A549 treated with Hydrocortisone at 1 μM for 4 hours (cell line): ENCODE data around the gene MIP. TPM values are rescaled to one million over a fixed set of nuclear protein-coding genes. Genes with fewer than 3 reads are reported as not detected.

Experiments used
- total RNA-seq: library from RNA; stranded (reverse); fragments of 200-300 nt; extraction: Qiagen RNA extraction; gene quantifications from 5 replicates; pipeline ENCODE4 v1.2.3, GENCODE V29; 2022

The MIP gene
- total RNA-seq, result 0.10 to 0.22 TPM (median 0.20 TPM) in 3 of 5 replicates, not detected in the others

GRCh38 chr12:56454557-56454956 lies at the start of gene MIP:
Gene MIP (minus strand): TSS chr12:56454657. CDS start chr12:56454613, 44 bp downstream.

DNA sequence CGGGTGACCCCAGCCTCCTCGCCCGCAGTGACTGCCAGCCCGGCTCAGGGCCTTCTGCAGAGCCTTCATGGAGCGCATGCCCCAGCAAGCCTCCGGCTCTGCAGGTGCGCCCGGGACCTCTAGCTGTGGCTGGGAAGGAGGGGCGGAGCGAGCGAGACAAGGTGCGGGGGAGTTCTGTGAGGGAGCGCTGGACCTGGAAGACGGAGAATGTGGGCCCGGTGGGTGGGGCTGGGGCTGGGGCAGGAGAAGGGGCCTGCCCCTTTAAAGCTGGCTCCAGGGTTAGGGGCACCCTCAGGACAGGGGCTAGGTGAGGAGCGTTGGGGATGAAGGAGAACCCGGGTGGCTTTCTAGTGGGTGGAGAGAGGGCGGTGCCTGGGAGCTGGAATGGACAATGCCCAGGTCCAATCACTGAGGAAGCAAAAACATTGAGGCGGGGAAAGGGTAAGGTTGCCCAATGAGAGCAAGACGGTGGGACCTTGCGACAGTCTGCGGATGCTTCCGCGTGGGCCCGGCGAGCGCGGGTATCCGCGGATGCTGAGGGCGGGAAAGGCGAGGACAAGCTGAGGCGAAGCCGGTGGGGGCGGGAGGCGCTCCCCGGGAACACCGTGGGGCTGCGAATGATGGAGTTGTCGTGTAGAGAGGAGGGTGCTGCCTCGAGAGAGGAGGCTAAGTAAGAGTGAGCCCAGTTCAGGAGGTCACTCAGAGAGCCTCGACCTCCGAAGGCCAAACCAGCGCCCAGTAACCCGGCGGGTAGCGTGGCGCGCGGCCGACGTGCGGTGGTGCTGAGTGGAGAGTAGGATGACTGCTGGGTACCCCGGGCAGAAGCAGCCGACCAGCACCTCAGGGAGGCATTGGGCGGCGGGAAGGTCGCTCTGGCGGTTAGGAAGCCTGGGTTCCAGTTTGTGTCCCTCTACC lies 33.8 kb upstream of the MIP start, which contains the start of gene GLS2:
GLS2 (minus strand) TSS at position 121 of the 915 bp plus-strand sequence; CDS start at position 78, 43 bp downstream.

DNA sequence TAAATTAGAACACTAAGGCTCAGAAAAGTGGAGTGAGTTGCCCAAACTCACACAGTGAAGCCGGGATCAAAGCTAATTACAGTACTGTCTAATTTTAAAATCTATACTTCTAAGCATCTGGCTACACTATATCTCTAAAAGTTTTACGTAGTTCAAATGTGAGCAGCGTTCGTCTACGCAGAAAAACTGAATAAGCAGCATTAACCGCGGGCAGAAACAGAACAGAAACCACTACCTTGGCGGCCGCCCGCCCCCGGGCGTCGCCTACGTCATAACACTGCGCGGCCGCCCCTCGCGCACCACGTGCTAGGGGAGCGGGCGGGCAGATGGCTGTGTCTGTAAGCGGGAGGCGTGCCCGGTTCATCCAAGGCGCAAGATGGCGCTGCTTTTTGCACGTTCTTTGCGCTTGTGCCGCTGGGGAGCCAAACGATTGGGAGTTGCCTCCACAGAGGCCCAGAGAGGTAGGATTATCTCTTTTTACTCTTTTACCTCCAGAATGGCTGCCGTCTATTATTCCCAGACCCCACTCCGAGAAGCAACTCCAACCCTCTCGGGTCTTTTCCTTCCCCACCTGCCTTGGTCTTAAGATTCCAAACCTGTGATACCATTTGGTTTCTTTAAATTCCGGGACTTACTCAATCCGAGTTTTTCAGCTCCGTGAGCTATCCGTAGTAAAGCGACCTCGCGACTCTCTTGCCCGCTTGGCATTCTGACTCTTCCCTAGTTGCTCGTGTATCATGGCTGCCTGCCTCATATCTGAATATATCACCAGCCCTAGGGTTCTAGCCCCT lies 14.0 kb upstream of the MIP start, which contains the start of gene SPRYD4:
SPRYD4 (plus strand) TSS at position 363 of the 791 bp plus-strand sequence; CDS start at position 377, 14 bp downstream.

DNA sequence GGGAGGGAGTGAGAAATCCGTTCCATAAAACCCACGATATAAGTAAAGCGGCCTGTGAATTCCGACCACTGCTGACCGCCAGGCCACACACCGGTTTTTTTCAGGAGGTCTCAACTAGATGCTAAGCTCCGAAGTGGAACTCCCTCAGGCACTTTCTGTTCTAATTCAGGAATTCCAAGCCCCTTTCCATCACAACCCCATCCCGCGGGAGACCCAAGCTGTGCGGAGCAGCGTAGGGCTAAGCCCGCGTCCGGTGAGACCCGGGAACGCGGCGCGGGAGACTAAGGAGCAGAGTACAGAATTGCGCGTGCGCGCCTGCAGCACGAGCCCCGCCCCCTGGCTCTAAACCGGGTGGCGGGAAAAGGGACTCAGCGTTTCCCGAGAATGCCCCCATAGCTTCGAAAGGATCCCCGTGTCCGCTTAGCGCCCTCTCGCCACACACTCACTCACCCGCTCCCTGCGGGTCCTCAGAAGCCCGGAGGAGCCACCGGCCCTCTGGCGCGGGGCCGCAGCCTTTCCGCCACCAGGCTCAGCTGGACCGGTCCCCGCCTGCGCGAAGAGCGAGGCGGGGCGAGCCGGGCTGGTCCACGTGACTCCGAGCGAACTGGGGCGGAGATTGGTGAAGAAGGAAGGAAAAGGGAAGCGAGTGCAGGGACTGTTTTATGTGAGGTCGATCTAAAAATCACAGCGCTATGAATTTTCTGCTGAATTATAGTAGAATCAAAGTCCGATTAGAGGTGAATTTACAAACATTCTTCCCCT lies 5.4 kb downstream of the MIP start, which contains the start of gene TIMELESS:
TIMELESS (minus strand) TSS at position 567 of the 762 bp plus-strand sequence. CDS start 15,256 bp downstream, outside the sequence.

Other genes with a start within 250 kb of the MIP start
- gene RNF41, start 232.7 kb downstream of the MIP start, total RNA-seq, result 22.2 to 30.8 TPM (median 25.8 TPM) in 5 replicates
- 55.6 to 63.2 TPM (median 62.6 TPM) in 5 replicates for gene NABP2, start 230.3 kb downstream of the MIP start, total RNA-seq
- gene SLC39A5, start 224.6 kb downstream of the MIP start, total RNA-seq, result not detected in 5 replicates
- 37.4 to 45.4 TPM (median 44.6 TPM) in 5 replicates for gene ANKRD52, start 196.3 kb downstream of the MIP start, total RNA-seq
- 14.2 to 16.2 TPM (median 15.9 TPM) in 5 replicates for gene COQ10A, start 187.7 kb downstream of the MIP start, total RNA-seq
- gene CS, start 154.3 kb downstream of the MIP start, total RNA-seq, result 150 to 202 TPM (median 152 TPM) in 5 replicates
- 91.7 to 148 TPM (median 140 TPM) in 5 replicates for gene CNPY2, start 138.7 kb downstream of the MIP start, total RNA-seq
- 13.6 to 17.4 TPM (median 14.0 TPM) in 5 replicates for gene PAN2, start 120.7 kb downstream of the MIP start, total RNA-seq
- gene IL23A, start 115.8 kb downstream of the MIP start, total RNA-seq, result 0.43 to 0.69 TPM (median 0.53 TPM) in 5 replicates
- 10.4 to 14.3 TPM (median 12.1 TPM) in 5 replicates for gene STAT2, start 94.5 kb downstream of the MIP start, total RNA-seq
- not detected in 5 replicates for gene APOF, start 91.8 kb downstream of the MIP start, total RNA-seq
- 33.4 to 38.2 TPM (median 36.3 TPM) in 5 replicates for gene TIMELESS, start 5.2 kb downstream of the MIP start, total RNA-seq
- 1.7 to 2.1 TPM (median 1.9 TPM) in 5 replicates for gene SPRYD4, start 13.9 kb upstream of the MIP start, total RNA-seq
- gene GLS2, start 33.5 kb upstream of the MIP start, total RNA-seq, result 0.13 to 0.31 TPM (median 0.21 TPM) in 5 replicates
- gene RBMS2, start 67.2 kb upstream of the MIP start, total RNA-seq, result 9.1 to 12.2 TPM (median 11.0 TPM) in 5 replicates
- gene BAZ2A, start 175.7 kb upstream of the MIP start, total RNA-seq, result 26.6 to 44.1 TPM (median 39.4 TPM) in 5 replicates
- gene ATP5F1B, start 191.3 kb upstream of the MIP start, total RNA-seq, result 875 to 961 TPM (median 909 TPM) in 5 replicates
- 350 to 444 TPM (median 376 TPM) in 5 replicates for gene PTGES3, start 233.6 kb upstream of the MIP start, total RNA-seq